ENCODE measurements around the gene CDK8.
A peak's percentile ranks its signal among the peaks of the same experiment; 100 is the strongest.
"Not testable (repeated sequence)": the region's sequence is repeated elsewhere in the genome, so short reads cannot be mapped to it uniquely, and the experiment has no call there.

Gene CDK8

DNA sequence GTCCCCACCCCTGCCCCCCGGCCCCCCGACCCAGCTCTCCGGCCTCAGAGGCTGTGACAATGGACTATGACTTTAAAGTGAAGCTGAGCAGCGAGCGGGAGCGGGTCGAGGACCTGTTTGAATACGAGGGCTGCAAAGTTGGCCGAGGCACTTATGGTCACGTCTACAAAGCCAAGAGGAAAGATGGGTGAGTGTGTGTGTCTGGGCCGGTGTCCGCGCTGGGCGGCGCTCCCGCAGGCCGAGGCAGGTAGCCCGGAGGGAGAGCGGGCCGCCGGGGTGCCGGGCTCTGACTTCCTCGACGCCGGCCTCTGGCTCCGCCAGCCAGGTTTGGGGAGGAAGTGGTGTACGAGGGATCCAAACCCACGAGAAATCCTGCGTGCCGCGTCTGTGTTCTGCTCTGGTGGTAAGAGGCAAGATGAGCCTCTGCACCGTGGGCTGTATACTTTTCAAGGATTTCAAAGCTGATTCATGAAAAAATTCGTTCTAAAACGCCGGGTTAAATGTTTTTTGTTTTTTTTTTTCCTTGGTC is 718 bp downstream of the CDK8 start:
- peak in 1 of 2 experiments; percentile 16 for DNase-seq

DNA sequence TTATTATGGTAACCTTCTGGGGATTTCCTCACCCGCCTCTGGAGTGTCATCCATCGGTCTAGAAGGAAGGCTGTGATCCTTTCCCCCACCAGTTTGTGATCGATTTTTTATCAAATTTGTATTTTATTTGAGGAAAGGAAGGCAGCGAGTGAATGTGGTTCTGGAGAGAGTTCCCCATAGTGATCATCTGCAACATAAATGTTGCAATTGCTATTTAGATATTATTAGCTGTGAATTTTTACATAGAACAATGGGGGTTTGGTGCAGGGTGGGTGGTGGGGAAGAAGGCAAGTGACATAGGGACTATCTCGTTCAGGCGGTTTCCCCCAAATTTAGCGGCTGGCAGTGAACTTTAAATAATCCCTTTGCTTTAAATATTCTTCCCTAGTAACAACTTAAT is 1.2 kb downstream of the CDK8 start:
- DNase-seq = no peak

DNA sequence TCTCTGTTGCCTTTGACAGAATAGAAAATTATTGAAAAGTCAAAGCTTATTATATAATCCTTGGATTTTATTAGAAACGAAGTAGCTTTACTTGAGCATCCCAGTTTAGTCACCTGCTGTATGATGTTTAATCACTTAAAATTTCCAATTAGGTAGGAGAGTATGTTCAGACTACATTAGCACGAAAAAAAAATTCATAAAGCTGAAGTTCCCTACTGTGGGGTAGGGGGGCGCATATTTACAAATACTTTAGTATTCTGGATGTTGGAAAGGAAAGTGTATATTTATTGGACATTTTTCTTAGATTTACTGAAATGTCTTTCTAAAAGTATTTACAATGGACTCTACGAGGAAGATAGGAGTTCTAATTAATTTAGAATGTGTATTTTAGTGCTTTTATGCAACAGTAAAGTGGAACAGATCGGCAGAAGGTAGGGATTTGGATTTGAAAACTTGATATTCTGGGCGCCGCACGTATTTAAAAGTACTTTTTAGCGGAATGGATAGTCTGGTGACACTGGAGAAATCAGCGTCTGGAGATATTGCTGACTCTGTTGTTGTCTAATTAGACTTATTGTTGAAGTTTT is 1.9 kb downstream of the CDK8 start:
- DNase-seq = no peak

DNA sequence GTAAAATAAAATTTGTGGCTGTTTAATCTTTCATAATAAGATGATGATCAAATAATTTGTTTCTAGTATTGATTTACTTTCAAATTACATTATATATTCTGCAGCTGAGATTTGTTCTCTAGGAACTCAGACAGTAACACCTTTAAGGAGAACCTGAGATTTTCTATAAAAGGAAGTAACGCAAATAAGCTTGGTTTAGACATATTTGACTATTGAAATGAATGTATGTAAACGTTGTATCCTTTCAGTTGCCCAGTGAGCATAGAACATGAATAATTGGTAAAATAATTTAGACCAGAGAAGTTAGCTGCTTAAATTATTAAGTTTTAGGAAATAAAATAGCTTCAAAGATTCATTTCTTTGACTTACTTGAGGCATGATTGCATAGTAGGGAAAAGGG is 3.1 kb downstream of the CDK8 start:
- DNase-seq = no peak

DNA sequence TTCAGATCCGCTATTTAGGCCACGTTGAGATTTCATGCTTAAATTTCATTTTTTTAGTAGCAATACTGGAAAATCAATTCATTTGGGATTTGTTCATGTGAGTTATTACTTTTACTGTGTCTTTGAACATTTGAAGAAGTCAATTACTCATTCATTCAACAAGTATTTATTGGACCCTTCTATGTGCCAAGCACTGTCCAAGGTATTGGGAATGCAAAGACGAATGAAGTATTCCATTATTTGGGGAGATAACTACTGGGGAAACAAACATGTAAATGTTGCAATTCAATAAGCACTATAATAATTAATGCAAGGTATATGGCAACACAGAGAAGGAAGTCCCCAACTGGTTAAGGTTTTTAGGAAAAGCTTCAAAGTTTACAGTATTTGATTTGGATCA is 5.7 kb downstream of the CDK8 start:
- DNase-seq = no peak

DNA sequence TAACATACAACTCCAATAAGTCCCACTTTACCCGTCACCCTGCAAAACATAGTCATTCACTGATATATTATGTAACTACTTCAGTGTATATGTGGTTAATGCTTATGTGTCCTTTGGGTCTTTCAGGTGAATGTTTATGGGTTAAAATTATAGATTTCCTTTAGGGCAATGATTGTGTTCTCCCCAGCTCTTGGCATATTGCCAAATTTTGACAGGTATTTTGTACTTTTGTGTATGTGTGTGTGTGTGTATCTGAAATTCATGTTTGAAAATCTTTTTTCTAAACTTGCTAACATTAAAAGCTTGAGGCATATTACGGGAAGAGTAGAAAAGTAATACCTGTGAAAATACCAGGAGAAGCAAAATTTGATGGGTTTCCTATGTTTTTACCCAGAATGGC is 8.2 kb downstream of the CDK8 start:
- DNase-seq = no peak

DNA sequence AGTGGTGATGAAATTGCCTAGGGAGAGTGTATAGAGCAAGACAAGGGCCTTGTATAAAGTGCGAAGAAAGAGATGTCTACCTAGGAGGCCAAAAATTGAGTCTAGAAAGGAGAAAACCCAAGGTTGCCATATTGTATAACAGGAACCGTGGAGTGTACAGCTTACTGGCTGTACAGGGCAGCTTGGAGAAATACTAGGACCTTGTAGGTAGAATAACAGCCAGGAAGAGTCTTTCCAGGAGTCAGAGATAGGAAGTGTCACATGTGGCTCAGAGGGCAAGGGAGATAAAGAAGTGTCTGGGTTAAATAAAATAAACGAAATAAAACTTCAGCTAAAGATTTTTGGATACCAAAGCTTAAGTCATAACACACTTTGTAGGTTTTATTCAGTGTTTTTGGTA is 12.4 kb downstream of the CDK8 start:
- no peak for DNase-seq

DNA sequence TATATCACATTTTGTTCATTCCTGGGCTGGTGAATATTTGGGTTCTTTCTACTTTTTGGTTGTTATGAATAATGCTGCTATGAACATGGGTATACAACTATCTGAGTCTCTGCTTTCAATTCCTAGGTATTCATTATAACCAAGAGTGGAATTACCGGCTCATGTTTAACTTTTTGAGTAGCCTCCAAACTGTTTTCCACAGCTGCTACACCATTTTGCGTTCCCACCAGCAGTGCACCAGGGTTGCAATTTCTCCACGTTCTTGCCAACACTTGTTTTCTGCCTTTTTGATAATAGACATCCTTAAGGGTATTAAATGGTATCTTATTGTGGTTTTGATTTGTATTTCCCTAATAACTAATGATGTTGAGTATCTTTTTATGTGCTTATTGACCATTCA is 16.8 kb downstream of the CDK8 start:
- DNase-seq = no peak

DNA sequence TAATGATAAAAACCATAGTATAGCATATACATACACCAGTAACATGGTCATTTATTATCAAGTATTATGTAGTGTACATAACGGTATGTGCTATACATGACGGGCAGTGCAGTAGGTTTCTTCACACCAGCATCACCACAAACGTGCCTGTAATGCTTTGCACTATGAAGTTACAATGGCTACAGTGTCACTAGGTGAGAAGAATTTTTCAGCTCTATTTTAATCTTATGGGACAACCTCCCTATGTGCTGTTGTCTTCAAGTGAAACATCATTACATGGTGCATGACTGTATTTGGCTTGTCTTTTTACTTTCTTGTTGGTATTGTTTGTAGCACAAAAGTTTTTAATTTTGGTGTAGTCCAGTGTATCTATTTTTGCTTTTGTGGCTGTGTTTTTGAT is 18.7 kb downstream of the CDK8 start:
- DNase-seq = no peak

DNA sequence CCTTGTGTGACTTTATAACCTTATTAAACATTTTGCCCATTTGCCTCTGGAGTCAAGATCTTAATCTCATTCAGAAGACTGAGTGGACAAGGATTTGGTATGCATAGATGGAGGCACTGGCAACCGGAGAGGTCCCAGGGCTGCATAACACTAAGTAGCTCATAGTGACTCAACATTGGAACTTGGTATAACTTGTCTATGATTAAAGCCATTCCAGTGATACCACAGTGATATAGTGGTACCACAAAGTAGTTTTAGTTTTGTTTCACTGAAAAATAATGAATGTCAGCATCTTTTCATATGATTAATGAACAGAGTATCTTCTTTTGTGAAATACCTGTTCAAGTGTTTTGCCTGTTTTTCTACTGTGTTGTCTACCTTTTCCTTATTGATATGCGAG is 26.4 kb downstream of the CDK8 start:
- DNase-seq = no peak

DNA sequence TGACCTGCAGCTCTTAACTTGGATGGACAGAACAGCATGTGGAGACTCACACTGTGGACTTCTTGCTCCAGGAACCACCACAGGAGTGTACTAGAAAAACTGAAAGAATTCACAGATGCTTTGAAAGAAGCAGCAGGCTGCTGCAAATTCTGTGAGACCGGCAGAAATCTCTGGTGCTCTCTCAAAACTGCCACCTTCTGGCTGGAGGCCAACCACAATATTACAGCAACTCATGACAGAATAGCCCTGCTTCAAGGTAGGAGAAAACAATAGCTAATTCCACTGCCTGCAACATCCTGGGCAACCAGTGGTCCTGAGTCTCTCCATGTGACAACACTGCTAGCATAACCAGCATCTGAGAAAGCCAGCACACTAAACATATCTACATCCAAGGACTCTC is 26.9 kb downstream of the CDK8 start:
- no peak for DNase-seq

DNA sequence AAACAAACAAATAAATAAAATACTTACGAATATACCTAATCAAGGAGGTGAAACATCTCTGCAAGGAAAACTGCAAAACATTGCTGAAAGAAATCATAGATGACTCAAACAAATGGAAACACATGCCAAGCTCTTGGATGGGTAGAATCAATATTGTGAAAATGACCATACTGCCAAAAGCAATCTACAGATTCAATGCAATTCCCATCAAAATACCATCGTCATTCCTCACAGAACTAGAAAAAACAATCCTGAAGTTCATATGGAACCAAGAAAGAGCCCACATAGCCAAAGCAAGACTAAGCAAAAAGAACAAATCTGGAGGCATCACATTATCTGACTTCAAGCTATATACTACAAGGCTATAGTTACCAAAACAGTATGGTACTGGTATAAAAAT is 32.0 kb downstream of the CDK8 start:
- DNase-seq = not testable (repeated sequence)

DNA sequence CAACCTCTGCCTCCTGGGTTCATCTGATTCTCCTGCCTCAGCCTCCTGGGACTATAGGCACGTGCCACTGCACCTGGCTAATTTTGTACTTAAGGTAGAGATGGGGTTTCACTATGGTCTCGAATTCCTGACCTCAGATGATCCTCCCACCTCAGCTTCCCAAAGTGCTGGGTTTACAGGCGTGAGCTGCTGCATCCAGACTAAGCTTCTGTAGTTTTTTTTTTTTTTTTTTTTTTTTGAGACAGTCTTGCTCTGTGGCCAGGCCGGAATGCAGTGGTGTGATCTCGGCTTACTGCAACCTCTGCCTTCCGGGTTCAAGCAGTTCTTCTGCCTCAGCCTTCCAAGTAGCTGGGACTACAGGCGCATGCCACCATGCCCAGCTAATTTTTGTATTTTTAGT is 34.9 kb downstream of the CDK8 start:
- DNase-seq = not testable (repeated sequence)

DNA sequence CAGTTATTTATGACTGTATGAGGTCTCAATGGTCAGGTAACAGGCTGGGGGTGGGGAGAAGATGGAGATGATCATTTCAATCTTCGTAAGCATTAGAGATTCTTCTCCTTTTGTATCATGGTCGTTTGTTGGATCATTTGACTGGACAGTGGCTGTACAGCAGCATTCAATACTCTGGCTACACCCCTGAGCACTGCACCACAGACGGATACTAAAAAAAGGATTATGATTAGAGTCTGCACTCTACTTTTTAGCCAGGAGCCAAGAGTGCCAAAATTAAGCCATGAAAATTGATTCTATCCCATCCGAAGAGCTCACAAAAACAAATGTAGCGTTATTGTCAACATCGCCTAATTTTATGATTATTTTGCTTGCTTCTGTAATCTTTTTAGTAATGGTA is 41.9 kb downstream of the CDK8 start:
- no peak for DNase-seq

DNA sequence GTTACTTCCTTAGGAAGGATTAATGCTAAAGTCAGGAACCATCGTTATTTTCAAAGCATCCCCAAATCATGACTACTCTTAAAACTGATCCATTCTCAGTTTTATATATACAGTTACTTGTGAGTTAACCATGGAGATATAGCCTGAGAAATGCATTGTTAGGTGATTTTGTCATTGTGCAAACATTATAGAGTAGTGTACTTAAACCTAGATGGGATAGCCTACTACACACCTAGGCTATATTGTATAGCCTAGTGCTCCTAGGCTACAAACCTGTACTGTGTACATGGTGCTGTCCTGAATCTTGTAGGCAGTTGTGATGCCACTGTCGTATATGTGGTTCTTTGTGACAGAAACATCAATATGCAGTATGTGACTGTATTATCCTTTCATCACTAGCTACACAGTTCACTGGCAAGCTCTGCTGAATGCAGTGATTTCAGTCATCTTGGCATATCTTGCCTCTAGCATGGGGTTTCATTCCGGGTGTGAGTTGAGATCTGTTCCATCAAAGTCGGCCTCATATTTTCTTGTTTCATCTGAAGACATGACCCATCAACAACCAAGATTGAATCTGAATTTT is 45.3 kb downstream of the CDK8 start:
- no peak for DNase-seq

DNA sequence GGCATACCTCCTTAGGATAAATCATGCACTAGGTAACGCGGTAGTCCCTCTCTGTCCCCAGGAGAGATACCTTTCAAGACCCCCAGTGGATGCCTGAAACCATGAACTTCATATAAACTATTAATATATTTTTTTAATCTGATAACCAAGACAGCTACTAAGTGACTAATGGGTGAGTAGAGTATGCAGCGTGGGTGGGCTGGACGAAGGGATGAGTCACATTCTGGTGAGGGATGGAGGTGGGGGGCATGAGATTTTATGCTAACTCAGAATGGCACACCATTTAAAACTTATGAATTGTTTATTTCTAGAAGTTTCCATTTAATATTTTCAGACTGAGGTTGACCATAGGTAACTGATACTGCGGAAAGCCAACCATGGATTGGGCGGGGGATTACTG is 46.2 kb downstream of the CDK8 start:
- DNase-seq = no peak

DNA sequence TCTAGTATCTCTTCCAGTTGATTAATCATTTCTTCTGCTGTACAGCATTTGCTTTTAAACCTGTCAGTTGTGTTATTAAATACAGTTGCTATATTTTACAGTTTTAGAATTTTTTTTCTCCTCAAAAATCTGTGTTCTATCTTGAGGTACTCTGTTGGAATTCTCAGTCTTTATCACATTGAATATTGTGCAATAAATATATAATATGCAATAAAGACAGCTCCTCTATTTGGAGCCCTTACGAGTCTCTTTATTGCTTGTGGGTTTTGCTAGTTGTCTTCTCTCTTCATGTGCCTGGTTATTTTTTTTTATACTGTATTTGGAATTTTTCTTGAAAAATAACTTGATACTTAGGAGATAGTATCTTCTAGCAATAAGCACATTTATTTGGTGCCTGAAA is 51.7 kb downstream of the CDK8 start:
- no peak for DNase-seq

DNA sequence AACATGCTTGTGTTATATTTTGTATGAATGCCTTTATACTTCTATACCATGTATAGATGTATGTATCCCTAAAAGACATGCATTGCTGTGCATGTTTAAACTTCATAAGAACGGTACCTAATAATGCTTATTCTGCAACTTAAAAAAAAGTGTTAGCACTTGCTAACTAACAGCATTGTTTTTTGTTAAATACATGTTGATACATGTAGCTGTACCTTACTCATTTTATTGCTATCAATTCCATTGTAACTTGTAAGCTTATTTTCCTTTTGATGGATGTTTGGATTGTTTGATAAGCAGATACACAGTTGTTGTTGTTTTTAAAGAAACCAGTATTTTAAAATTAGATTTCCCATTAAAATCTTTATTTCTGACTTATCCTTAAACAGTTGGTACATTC is 53.8 kb downstream of the CDK8 start:
- no peak for DNase-seq

DNA sequence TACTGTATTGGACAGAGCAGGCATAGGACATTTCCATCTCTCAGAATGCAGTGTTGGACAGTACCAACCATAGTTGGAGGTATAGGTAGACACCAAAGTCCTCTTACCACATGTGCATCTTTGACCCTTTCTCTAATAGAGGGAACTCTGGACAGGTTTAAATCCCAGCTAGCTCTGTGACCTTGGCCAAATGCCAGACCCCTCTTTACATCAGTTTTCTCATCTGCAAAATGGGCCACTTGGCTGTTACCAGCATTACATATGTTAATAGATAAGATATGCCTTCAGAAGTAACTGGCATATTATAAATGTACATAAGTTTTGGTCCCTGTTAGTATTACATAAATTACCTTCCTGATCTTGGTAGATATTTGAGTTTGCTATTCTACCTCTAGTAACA is 54.3 kb downstream of the CDK8 start:
- no peak for DNase-seq

DNA sequence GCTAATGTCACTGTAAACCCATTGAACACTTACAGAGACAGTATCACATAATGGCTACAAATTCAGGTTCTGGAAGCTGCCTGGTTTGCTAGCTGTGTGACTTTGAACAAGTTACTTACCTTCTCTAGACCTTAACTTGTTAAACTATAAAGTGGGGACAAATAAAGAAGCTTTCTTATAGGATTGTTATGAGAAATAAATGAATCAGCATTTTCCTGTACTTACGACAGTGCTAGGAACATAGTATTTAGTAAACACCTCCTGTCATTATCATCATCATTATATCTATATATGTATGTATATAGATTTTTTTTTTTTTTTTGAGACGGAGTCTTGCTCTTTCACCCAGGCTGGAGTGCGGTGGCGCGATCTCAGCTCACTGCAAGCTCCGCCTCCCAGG is 54.9 kb downstream of the CDK8 start:
- no peak for DNase-seq

DNA sequence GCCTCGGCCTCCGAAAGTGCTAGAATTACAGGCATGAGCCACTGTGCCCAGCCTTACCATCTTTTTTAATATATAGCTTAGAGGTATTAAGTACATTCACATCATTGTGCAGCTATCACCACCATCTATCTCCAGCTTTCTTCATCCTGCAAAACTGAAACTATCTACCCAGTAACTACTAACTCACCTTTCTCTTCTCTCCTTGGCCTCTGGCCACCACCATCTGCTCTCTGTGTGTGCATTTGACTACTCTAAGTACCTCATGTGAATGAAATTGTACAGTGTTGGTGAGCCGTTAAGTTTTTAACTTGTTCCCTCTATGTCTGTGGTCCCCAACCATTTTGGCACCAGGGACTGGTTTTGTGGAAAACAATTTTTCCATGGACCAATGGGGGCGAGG is 56.1 kb downstream of the CDK8 start:
- peak in 1 of 2 experiments; percentile 34 for DNase-seq

DNA sequence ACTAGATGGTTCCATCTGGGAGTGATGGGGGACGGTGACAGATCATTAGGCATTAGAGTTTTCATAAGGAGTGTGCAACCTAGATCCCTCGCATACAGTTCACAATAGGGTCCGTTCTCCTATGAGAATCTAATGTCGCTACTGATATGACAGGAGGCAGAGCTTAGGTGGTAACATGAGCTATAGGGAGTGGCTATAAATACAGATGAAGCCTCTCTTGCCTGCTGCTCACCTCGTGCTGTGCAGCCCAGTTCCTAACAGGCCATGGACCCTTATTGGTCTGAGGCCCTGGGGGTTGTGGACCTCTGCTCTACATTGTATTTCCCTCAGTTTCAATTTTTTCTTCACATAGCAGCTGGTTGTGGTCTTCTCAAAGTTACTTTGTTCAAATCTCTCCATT is 56.5 kb downstream of the CDK8 start:
- no peak for DNase-seq

DNA sequence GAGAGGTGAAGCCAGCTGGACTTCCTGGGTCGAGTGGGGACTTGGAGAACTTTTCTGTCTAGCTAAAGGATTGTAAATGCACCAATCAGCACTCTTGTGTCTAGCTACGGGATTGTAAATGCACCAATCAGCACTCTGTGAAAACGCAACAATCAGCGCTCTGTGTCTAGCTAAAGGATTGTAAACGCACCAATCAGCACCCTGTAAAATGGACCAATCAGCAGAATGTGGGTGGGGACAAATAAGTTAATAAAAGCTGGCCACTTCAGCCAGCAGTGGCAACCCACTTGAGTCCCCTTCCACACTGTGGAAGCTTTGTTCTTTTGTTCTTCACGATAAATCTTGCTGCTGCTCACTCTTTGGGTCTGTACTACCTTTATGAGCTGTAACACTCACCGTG is 58.1 kb downstream of the CDK8 start:
- DNase-seq = not testable (repeated sequence)

DNA sequence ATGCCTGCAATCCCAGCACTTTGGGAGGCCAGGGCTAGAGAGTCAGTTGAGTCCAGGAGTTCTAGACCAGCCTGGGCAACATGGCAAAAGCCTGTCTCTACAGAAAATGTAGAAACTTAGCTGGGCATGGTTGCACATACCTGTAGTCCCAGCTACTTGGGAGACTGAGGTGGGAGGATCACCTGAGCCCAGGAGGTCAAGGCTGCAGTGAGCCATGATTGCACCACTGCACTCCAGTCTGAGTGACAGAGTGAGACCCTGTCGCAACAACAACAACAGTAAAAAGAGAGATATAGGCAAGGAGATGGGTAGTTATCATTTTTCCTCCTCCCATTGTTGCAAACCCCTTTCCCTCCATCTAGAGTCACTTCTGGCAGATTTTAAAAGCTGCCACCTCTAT is 62.2 kb downstream of the CDK8 start:
- DNase-seq = not testable (repeated sequence)

DNA sequence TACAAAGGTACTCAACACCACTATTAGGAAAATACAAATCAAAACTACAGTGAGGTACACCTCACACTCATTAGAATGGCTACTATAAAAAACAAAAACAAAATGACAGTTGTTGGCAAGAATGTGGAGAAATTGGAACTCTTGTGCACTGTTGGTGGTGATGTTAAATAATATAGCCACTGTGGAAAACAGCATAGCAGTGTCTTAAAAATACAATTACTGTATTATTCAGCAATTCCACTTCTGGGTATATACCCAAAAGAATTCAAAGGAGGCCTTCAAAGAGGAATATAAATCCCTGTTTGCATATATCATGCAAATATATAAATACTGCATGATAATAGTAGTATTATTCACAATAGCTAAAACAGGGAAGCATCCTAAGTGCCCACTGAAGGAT is 66.8 kb downstream of the CDK8 start:
- no peak for DNase-seq
